HG02870 (cell line): ENCODE measurements around the gene PER1.

ENCODE experiments used
- ATAC-seq: cut with Tn5 transposase; IDR thresholded peaks from one replicate; pipeline ENCODE4 v1.9.1; 2021; ENCODE audit warnings: mild to moderate bottlenecking, moderate library complexity; ENCODE audit not compliant: unreplicated experiment

Gene PER1

DNA sequence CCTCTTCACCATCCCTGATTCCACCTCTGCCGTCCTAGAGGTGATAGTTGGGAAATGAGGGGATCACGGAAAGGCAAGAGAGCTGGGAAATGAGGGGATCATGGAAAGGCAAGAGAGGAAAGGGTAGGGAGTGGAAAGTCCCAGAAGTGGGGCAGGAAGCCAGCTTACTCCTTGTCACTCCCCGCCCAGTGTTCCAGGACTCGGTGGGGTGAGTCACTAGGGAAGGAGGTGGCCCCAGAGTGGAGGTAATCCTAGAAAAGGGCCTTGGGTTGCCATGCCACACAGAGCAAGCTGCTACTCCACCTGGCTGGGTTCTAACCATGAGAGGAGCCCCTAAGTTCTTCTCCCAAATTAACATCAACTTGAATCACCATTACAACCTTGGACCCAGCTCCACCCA lies 48.7 kb downstream of the PER1 start:
- ATAC-seq = no peak

GRCh38 chr17:8101721-8102120 lies 50.5 kb downstream of the PER1 start:
- no peak for ATAC-seq

DNA sequence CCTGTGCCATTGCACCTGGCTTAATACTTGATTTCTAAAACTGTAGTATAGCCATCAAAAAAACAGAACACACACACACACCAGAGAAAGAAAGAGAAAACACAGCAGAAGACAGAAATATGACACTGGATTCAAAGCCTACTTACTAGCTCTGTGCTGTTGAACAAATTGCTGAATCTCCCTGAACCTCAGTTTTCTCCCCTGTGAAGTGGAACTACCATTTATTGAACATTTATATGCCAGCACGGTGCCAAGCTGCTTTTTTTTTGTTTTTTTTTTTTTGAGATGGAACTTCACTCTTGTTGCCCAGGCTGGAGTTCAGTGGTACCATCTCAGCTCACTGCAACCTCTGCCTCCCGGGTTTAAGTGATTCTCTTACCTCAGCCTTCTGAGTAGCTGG lies 51.4 kb downstream of the PER1 start:
- no peak for ATAC-seq

GRCh38 chr17:8100111-8100510 lies 52.1 kb downstream of the PER1 start:
- ATAC-seq = no peak

DNA sequence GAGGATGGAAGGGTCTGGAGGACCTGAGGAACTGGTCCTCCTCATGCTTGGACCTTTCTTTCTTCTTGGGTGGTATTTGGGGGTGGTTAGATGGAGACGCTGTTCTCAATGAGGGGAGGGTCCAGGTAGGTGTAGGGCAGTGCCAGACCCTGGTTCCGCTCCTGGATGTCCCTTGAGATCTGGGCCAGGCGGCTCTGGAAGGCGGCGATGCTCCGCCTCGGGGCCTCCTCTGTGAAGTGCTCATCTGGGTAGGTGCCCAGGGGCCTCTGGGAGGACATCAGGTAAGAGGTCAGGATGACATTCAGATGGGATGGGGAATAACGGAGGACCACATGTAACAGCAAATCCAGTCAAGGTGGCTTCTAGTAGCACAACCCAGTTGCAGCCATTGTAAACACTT lies 55.7 kb downstream of the PER1 start:
- ATAC-seq = no peak

DNA sequence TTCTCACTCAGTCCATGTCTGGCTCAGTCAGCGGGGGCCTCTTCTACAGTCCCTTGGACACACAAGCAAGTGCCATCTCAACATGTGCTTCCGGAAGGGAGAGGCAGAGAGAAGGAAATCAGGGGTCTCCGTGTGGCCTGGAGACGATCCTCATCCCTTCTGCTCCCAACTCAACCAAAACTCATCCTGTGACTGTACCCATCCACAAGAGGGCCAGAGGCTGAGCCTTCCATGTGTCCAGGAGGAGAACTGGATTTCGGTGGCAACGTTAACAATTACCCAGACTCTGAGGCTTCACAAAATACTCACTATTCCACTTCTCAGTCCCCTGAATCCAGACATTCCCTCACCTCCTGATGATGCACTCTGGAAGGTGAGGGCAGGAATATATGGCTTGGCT lies 56.8 kb downstream of the PER1 start:
- no peak for ATAC-seq

- ATAC-seq = no peak
These were observed 61.0 kb downstream of the PER1 start for GRCh38 chr17:8091033-8091687.
